HEK293 (cell line): Measurements from ENCODE around the gene PHACTR1.

Source experiments
- CTCF ChIA-PET: fragments of 350-600 bp; formaldehyde crosslinking; extraction: SDS; loops from one replicate; lab custom pipeline; 2021; ENCODE audit warnings: antibody characterized with exemption; lab: Yijun Ruan, JAX
- POLR2A ChIA-PET: fragments of 300-600 bp; formaldehyde crosslinking; extraction: SDS; loops from one replicate; lab custom pipeline; 2020; ENCODE audit warnings: antibody characterized with exemption, inconsistent platforms; lab: Yijun Ruan, JAX
- H3K27ac ChIP-seq: fragments of 200-500 bp; sonication (Bioruptor generic); 2 replicates; pipeline ENCODE4 v1.5.1; 2014; ENCODE audit warnings: low read depth, low read length, control low read depth, inconsistent platforms; ENCODE audit errors: extremely low read depth
- H3K36me3 ChIP-seq, 2 experiments: fragments of 200-500 bp in 1 of 2; sonication (Bioruptor generic) in 1 of 2; 1 replicate in 1 of 2; 2 replicates in 1 of 2; pipeline ENCODE4 v1.5.1; 2014 to 2017; ENCODE audit warnings: inconsistent platforms in 2 of 2, low read length in 2 of 2; ENCODE audit not compliant: control insufficient read depth in 2 of 2, insufficient read depth in 1 of 2
- H3K4me1 ChIP-seq: fragments of 200-500 bp; sonication (Bioruptor generic); 2 replicates; pipeline ENCODE4 v1.5.1; 2014; ENCODE audit warnings: mild to moderate bottlenecking, low read length, inconsistent platforms; ENCODE audit not compliant: control insufficient read depth, insufficient read depth
- H3K4me3 ChIP-seq: 2 replicates; pipeline ENCODE4 v1.5.1; 2011; ENCODE audit warnings: low read depth, mild to moderate bottlenecking, control low read depth, low read length, moderate library complexity
- H3K9me3 ChIP-seq: fragments of 200-500 bp; sonication (Bioruptor generic); 2 replicates; pipeline ENCODE4 v1.5.1; 2014; ENCODE audit warnings: low read depth, low read length, inconsistent platforms; ENCODE audit not compliant: control insufficient read depth, insufficient read depth
- KLF1 ChIP-seq: fragments of 450-650 bp; formaldehyde crosslinking; IDR thresholded peaks from 2 replicates; pipeline ENCODE4 v1.5.1; 2016; ENCODE audit warnings: missing biosample characterization, missing genetic modification characterization
- MYNN ChIP-seq: fragments of 450-650 bp; formaldehyde crosslinking; IDR thresholded peaks from 2 replicates; pipeline ENCODE4 v1.5.1; 2016; ENCODE audit warnings: missing biosample characterization, missing genetic modification characterization, borderline replicate concordance
- SALL2 ChIP-seq: fragments of 450-650 bp; formaldehyde crosslinking; IDR thresholded peaks from 2 replicates; pipeline ENCODE4 v1.5.0; 2017; ENCODE audit warnings: missing biosample characterization, mild to moderate bottlenecking, missing genetic modification characterization, borderline replicate concordance
- SCRT2 ChIP-seq: fragments of 450-650 bp; formaldehyde crosslinking; IDR thresholded peaks from 2 replicates; pipeline ENCODE4 v1.5.1; 2016; ENCODE audit warnings: missing biosample characterization, missing genetic modification characterization
- SP2 ChIP-seq: fragments of 450-650 bp; formaldehyde crosslinking; IDR thresholded peaks from 2 replicates; pipeline ENCODE4 v1.5.1; 2016; ENCODE audit warnings: missing biosample characterization, missing genetic modification characterization
- TRIM28 ChIP-seq: IDR thresholded peaks from 2 replicates; pipeline ENCODE4 v1.6.1; 2011; ENCODE audit warnings: low read length, control low read depth, borderline replicate concordance
- ZBTB17 ChIP-seq: fragments of 450-650 bp; formaldehyde crosslinking; IDR thresholded peaks from 2 replicates; pipeline ENCODE4 v1.5.1; 2016; ENCODE audit warnings: missing biosample characterization, missing genetic modification characterization
- ZBTB20 ChIP-seq: fragments of 450-650 bp; formaldehyde crosslinking; IDR thresholded peaks from 2 replicates; pipeline ENCODE4 v1.5.1; 2016; ENCODE audit warnings: missing biosample characterization, missing genetic modification characterization
- ZNF10 ChIP-seq: fragments of 450-650 bp; formaldehyde crosslinking; IDR thresholded peaks from 2 replicates; pipeline ENCODE4 v1.5.1; 2017; ENCODE audit warnings: missing biosample characterization, missing genetic modification characterization
- ZNF132 ChIP-seq: fragments of 450-650 bp; formaldehyde crosslinking; IDR thresholded peaks from 2 replicates; pipeline ENCODE4 v1.5.1; 2017; ENCODE audit warnings: missing biosample characterization, missing genetic modification characterization, borderline replicate concordance
- ZNF174 ChIP-seq: fragments of 450-650 bp; formaldehyde crosslinking; IDR thresholded peaks from 2 replicates; pipeline ENCODE4 v1.5.0; 2017; ENCODE audit warnings: missing biosample characterization, mild to moderate bottlenecking, missing genetic modification characterization
- ZNF223 ChIP-seq: fragments of 450-650 bp; formaldehyde crosslinking; IDR thresholded peaks from 2 replicates; pipeline ENCODE4 v1.5.1; 2016; ENCODE audit warnings: missing biosample characterization, missing genetic modification characterization
- ZNF354C ChIP-seq: fragments of 450-650 bp; formaldehyde crosslinking; IDR thresholded peaks from 2 replicates; pipeline ENCODE4 v1.5.1; 2016; ENCODE audit warnings: missing biosample characterization, missing genetic modification characterization, low read depth, borderline replicate concordance
- ZNF433 ChIP-seq: fragments of 450-650 bp; formaldehyde crosslinking; IDR thresholded peaks from 2 replicates; pipeline ENCODE4 v1.5.1; 2016; ENCODE audit warnings: missing biosample characterization, missing genetic modification characterization, low read depth
- ZNF558 ChIP-seq: fragments of 450-650 bp; formaldehyde crosslinking; IDR thresholded peaks from 2 replicates; pipeline ENCODE4 v1.5.1; 2016; ENCODE audit warnings: missing biosample characterization, missing genetic modification characterization
- ZNF600 ChIP-seq: fragments of 450-650 bp; formaldehyde crosslinking; IDR thresholded peaks from 2 replicates; pipeline ENCODE4 v1.5.1; 2016; ENCODE audit warnings: missing biosample characterization, missing genetic modification characterization
- ZNF654 ChIP-seq: fragments of 450-650 bp; formaldehyde crosslinking; IDR thresholded peaks from 2 replicates; pipeline ENCODE4 v1.5.1; 2016; ENCODE audit warnings: low read depth, missing biosample characterization, missing genetic modification characterization
- ZNF660 ChIP-seq: fragments of 450-650 bp; IDR thresholded peaks from 2 replicates; pipeline ENCODE4 v1.5.1; 2018; ENCODE audit warnings: missing biosample characterization, mild to moderate bottlenecking, missing genetic modification characterization
- ZNF768 ChIP-seq: fragments of 450-650 bp; formaldehyde crosslinking; IDR thresholded peaks from 2 replicates; pipeline ENCODE4 v1.5.1; 2018; ENCODE audit warnings: missing biosample characterization, mild to moderate bottlenecking, missing genetic modification characterization
- ZNF785 ChIP-seq: fragments of 450-650 bp; formaldehyde crosslinking; IDR thresholded peaks from 2 replicates; pipeline ENCODE4 v1.5.1; 2016; ENCODE audit warnings: missing biosample characterization, missing genetic modification characterization
- TF ChIP-seq, protein P1 (sequence below): fragments of 450-650 bp; formaldehyde crosslinking; IDR thresholded peaks from 2 replicates; pipeline ENCODE4 v1.5.1; 2016; ENCODE audit warnings: missing biosample characterization, missing genetic modification characterization
- TF ChIP-seq, protein P2 (sequence below): fragments of 450-650 bp; formaldehyde crosslinking; IDR thresholded peaks from 2 replicates; pipeline ENCODE4 v1.5.1; 2016; ENCODE audit warnings: missing biosample characterization, missing genetic modification characterization
- TF ChIP-seq, protein P3 (sequence below): fragments of 450-650 bp; formaldehyde crosslinking; IDR thresholded peaks from 2 replicates; pipeline ENCODE4 v1.5.1; 2017; ENCODE audit warnings: missing biosample characterization, missing genetic modification characterization
- TF ChIP-seq, protein P4 (sequence below): fragments of 450-650 bp; formaldehyde crosslinking; IDR thresholded peaks from 2 replicates; pipeline ENCODE4 v1.5.1; 2016; ENCODE audit warnings: missing biosample characterization, missing genetic modification characterization, low read depth
- TF ChIP-seq, protein P5 (sequence below): fragments of 450-650 bp; formaldehyde crosslinking; IDR thresholded peaks from 2 replicates; pipeline ENCODE4 v1.5.1; 2016; ENCODE audit warnings: missing biosample characterization, missing genetic modification characterization
- TF ChIP-seq, protein P6 (sequence below): fragments of 450-650 bp; formaldehyde crosslinking; IDR thresholded peaks from 2 replicates; pipeline ENCODE4 v1.5.1; 2017; ENCODE audit warnings: missing biosample characterization, missing genetic modification characterization

The PHACTR1 gene

DNA sequence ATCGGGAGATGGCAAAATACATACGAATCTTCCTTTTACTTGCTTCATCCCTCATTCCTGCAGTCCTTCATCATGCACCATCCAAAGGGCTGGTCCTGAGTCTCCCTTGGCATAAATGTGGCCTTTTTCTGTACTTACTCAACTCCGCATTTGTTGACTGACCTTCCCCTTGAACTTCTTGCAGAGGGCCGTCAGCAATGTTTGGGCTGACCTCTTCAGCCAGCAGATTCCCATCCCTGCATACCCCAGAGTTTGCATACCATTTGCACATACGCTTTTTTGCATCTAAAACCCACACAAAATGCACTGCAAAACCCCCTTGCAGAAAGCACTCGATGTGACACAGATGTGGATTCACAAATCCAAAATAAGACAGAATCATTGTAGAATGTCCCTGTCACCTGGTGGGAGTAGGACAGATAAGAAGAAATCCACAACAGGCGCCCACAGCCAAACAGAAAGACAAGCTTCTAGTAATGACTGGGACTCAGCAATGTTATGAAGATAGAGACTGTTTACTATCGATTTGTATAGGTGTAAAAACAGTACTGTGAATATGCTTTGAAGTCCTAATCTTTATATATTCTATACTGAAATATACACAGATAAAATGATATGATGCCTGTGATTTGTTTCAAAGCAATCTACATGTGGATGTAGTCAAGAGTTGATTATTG lies 566.0 kb downstream of the PHACTR1 start:
- no peaks in the 10 kb centered on the region for H3K9me3 ChIP-seq
- no peak overlapping the region for H3K4me3 ChIP-seq
- peaks cover 0 to 7% of the 10 kb centered on the region in 2 experiments; a peak in 1 of 3 replicates for H3K36me3 ChIP-seq
- TF ChIP-seq ZNF785 (tag by site-specific recombination), result no peak
- no peak for TF ChIP-seq SCRT2
- TF ChIP-seq ZNF600, result no peak
- no peak for TF ChIP-seq ZBTB20
- TF ChIP-seq ZNF660 (tag by site-specific recombination), result no peak
- TF ChIP-seq, protein P1, sequence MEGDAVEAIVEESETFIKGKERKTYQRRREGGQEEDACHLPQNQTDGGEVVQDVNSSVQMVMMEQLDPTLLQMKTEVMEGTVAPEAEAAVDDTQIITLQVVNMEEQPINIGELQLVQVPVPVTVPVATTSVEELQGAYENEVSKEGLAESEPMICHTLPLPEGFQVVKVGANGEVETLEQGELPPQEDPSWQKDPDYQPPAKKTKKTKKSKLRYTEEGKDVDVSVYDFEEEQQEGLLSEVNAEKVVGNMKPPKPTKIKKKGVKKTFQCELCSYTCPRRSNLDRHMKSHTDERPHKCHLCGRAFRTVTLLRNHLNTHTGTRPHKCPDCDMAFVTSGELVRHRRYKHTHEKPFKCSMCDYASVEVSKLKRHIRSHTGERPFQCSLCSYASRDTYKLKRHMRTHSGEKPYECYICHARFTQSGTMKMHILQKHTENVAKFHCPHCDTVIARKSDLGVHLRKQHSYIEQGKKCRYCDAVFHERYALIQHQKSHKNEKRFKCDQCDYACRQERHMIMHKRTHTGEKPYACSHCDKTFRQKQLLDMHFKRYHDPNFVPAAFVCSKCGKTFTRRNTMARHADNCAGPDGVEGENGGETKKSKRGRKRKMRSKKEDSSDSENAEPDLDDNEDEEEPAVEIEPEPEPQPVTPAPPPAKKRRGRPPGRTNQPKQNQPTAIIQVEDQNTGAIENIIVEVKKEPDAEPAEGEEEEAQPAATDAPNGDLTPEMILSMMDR (tag by site-specific recombination), result no peak
- no peak for TF ChIP-seq TRIM28
- TF ChIP-seq, protein P2, sequence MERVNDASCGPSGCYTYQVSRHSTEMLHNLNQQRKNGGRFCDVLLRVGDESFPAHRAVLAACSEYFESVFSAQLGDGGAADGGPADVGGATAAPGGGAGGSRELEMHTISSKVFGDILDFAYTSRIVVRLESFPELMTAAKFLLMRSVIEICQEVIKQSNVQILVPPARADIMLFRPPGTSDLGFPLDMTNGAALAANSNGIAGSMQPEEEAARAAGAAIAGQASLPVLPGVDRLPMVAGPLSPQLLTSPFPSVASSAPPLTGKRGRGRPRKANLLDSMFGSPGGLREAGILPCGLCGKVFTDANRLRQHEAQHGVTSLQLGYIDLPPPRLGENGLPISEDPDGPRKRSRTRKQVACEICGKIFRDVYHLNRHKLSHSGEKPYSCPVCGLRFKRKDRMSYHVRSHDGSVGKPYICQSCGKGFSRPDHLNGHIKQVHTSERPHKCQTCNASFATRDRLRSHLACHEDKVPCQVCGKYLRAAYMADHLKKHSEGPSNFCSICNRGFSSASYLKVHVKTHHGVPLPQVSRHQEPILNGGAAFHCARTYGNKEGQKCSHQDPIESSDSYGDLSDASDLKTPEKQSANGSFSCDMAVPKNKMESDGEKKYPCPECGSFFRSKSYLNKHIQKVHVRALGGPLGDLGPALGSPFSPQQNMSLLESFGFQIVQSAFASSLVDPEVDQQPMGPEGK (tag by site-specific recombination), result no peak
- no peak for TF ChIP-seq ZNF354C
- no peak for TF ChIP-seq ZNF10 (tag by site-specific recombination)
- TF ChIP-seq ZNF223, result no peak
- TF ChIP-seq ZBTB17 (tag by site-specific recombination), result no peak
- no peak for TF ChIP-seq ZNF174 (tag by site-specific recombination)
- no peak for TF ChIP-seq SP2
- no peak for TF ChIP-seq ZNF558 (tag by site-specific recombination)
- TF ChIP-seq, protein P3, sequence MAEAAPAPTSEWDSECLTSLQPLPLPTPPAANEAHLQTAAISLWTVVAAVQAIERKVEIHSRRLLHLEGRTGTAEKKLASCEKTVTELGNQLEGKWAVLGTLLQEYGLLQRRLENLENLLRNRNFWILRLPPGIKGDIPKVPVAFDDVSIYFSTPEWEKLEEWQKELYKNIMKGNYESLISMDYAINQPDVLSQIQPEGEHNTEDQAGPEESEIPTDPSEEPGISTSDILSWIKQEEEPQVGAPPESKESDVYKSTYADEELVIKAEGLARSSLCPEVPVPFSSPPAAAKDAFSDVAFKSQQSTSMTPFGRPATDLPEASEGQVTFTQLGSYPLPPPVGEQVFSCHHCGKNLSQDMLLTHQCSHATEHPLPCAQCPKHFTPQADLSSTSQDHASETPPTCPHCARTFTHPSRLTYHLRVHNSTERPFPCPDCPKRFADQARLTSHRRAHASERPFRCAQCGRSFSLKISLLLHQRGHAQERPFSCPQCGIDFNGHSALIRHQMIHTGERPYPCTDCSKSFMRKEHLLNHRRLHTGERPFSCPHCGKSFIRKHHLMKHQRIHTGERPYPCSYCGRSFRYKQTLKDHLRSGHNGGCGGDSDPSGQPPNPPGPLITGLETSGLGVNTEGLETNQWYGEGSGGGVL (tag by site-specific recombination), result no peak
- TF ChIP-seq ZNF433 (tag by site-specific recombination), result no peak
- no peak for TF ChIP-seq MYNN (tag by site-specific recombination)
- no peak for TF ChIP-seq ZNF768
- ChIA-PET POLR2A (no interaction called here), CTCF (interaction anchor here (0.5 to 0.6 kb wide), 2 partner anchors 38 to 246 kb away, joined by 3 to 9 read pairs; no protein-coding TSS in a partner anchor)
- no peak overlapping the region for H3K27ac ChIP-seq
- H3K4me1 ChIP-seq, result no peaks in the 10 kb centered on the region

DNA sequence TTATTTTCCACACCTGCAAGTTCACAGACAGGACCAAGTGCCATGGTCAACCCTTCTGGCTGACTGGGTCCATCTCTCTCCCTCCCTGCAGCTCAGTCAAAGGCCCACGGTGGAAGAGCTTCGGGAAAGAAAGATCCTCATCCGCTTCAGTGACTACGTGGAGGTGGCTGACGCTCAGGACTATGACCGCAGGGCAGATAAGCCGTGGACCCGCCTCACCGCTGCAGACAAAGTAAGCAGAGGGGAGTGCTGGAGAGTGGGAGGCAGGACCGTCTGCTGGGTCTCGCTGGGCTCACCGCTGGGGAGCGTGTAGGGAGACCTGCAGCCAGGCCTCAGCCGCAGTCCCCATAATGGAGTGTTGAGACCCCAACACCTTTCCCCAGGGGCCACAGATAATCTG lies 566.8 kb downstream of the PHACTR1 start:
- POLR2A ChIA-PET, result no interaction called here
- Histone ChIP-seq H3K4me1 (no peaks in the 10 kb centered on the region), H3K36me3 (peaks cover 0 to 9% of the 10 kb centered on the region in 2 experiments; a peak in 1 of 3 replicates), H3K4me3 (no peak overlapping the region), H3K9me3 (no peaks in the 10 kb centered on the region), H3K27ac (no peak overlapping the region)
- CTCF ChIA-PET, result interaction anchor here (0.6 kb wide), 1 partner anchor 37 kb away, joined by 3 read pairs; no protein-coding TSS in a partner anchor
- TF ChIP-seq SALL2 (tag by site-specific recombination) (no peak), ZNF132 (tag by site-specific recombination) (no peak), ZNF654 (tag by site-specific recombination) (no peak), ZNF558 (tag by site-specific recombination) (no peak), KLF1 (tag by site-specific recombination) (no peak)
- TF ChIP-seq, protein P4, sequence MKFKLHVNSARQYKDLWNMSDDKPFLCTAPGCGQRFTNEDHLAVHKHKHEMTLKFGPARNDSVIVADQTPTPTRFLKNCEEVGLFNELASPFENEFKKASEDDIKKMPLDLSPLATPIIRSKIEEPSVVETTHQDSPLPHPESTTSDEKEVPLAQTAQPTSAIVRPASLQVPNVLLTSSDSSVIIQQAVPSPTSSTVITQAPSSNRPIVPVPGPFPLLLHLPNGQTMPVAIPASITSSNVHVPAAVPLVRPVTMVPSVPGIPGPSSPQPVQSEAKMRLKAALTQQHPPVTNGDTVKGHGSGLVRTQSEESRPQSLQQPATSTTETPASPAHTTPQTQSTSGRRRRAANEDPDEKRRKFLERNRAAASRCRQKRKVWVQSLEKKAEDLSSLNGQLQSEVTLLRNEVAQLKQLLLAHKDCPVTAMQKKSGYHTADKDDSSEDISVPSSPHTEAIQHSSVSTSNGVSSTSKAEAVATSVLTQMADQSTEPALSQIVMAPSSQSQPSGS (tag by site-specific recombination), result no peak
- TF ChIP-seq, protein P5, sequence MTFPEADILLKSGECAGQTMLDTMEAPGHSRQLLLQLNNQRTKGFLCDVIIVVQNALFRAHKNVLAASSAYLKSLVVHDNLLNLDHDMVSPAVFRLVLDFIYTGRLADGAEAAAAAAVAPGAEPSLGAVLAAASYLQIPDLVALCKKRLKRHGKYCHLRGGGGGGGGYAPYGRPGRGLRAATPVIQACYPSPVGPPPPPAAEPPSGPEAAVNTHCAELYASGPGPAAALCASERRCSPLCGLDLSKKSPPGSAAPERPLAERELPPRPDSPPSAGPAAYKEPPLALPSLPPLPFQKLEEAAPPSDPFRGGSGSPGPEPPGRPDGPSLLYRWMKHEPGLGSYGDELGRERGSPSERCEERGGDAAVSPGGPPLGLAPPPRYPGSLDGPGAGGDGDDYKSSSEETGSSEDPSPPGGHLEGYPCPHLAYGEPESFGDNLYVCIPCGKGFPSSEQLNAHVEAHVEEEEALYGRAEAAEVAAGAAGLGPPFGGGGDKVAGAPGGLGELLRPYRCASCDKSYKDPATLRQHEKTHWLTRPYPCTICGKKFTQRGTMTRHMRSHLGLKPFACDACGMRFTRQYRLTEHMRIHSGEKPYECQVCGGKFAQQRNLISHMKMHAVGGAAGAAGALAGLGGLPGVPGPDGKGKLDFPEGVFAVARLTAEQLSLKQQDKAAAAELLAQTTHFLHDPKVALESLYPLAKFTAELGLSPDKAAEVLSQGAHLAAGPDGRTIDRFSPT (tag by site-specific recombination), result no peak
- TF ChIP-seq, protein P6, sequence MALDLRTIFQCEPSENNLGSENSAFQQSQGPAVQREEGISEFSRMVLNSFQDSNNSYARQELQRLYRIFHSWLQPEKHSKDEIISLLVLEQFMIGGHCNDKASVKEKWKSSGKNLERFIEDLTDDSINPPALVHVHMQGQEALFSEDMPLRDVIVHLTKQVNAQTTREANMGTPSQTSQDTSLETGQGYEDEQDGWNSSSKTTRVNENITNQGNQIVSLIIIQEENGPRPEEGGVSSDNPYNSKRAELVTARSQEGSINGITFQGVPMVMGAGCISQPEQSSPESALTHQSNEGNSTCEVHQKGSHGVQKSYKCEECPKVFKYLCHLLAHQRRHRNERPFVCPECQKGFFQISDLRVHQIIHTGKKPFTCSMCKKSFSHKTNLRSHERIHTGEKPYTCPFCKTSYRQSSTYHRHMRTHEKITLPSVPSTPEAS, result no peak
